GM23338 (cell line): Measurements from ENCODE around the gene COPB1. TPM values are rescaled to one million over a fixed set of nuclear protein-coding genes. Genes with fewer than 3 reads are reported as not detected.

Source experiments
- ATAC-seq: fragments of 200-7000 bp; cut with Tn5 transposase; 3 replicates; pipeline ENCODE4 v1.9.1; 2020
- DNase-seq: peaks from one replicate; pipeline ENCODE4 v3.0.0-alpha.2; 2015; ENCODE audit warnings: low spot score
- H2AFZ ChIP-seq: fragments of 200-600 bp; sonication (generic); 2 replicates; pipeline ENCODE4 v1.8.0; 2016; ENCODE audit warnings: antibody characterized with exemption, mild to moderate bottlenecking, moderate library complexity
- H3F3A ChIP-seq: fragments of 200-600 bp; sonication (generic); replicated peaks from 2 replicates; pipeline ENCODE4 v1.8.0; 2017; ENCODE audit warnings: antibody characterized with exemption, mixed run types, low read depth
- H3K27ac ChIP-seq: fragments of 200-600 bp; sonication (generic); 2 replicates; pipeline ENCODE4 v1.6.1; 2016; ENCODE audit warnings: low read depth
- H3K27me3 ChIP-seq: fragments of 200-600 bp; sonication (generic); 2 replicates; pipeline ENCODE4 v1.8.0; 2016; ENCODE audit warnings: mild to moderate bottlenecking, mixed run types, moderate library complexity; ENCODE audit not compliant: insufficient read depth
- H3K36me3 ChIP-seq: fragments of 200-600 bp; sonication (generic); 2 replicates; pipeline ENCODE4 v1.8.0; 2016; ENCODE audit warnings: mild to moderate bottlenecking; ENCODE audit not compliant: insufficient read depth
- H3K4me1 ChIP-seq: fragments of 200-600 bp; sonication (generic); 2 replicates; pipeline ENCODE4 v1.8.0; 2016; ENCODE audit warnings: mild to moderate bottlenecking, moderate library complexity; ENCODE audit not compliant: insufficient read depth
- H3K4me2 ChIP-seq: fragments of 200-600 bp; sonication (generic); 2 replicates; pipeline ENCODE4 v1.7.1; 2017; ENCODE audit warnings: mixed run types
- H3K4me3 ChIP-seq: fragments of 200-600 bp; sonication (generic); 2 replicates; pipeline ENCODE4 v1.6.1; 2016; ENCODE audit warnings: mixed run types
- H3K79me2 ChIP-seq: fragments of 200-600 bp; sonication (generic); replicated peaks from 2 replicates; pipeline ENCODE4 v1.8.0; 2017; ENCODE audit warnings: mild to moderate bottlenecking; ENCODE audit not compliant: insufficient read depth
- H3K9me2 ChIP-seq: fragments of 200-600 bp; sonication (generic); 2 replicates; pipeline ENCODE4 v1.8.0; 2017; ENCODE audit not compliant: insufficient read depth
- H4K20me1 ChIP-seq: fragments of 200-600 bp; sonication (generic); replicated peaks from 2 replicates; pipeline ENCODE4 v1.8.0; 2017; ENCODE audit warnings: mild to moderate bottlenecking; ENCODE audit not compliant: insufficient read depth
- H3K27ac Mint-ChIP-seq: 2 replicates; pipeline ENCODE4 v1.8.0; 2020; ENCODE audit warnings: inconsistent platforms, mild to moderate bottlenecking, moderate library complexity, mixed read lengths
- H3K27me3 Mint-ChIP-seq: 3 replicates; pipeline ENCODE4 v1.8.0; 2022; ENCODE audit warnings: low read depth, mild to moderate bottlenecking, moderate library complexity, mixed read lengths, inconsistent platforms; ENCODE audit not compliant: insufficient read depth, poor library complexity
- H3K36me3 Mint-ChIP-seq: 3 replicates; pipeline ENCODE4 v1.8.0; 2021; ENCODE audit warnings: low read depth, mild to moderate bottlenecking, inconsistent platforms, moderate library complexity, mixed read lengths
- H3K4me1 Mint-ChIP-seq: 3 replicates; pipeline ENCODE4 v1.8.0; 2020; ENCODE audit warnings: mild to moderate bottlenecking, inconsistent platforms, mixed read lengths
- H3K4me3 Mint-ChIP-seq: 3 replicates; pipeline ENCODE4 v1.8.0; 2021; ENCODE audit warnings: moderate library complexity, mild to moderate bottlenecking, inconsistent platforms, mixed read lengths
- H3K9me3 Mint-ChIP-seq: 3 replicates; pipeline ENCODE4 v1.8.0; 2020; ENCODE audit warnings: moderate library complexity, mild to moderate bottlenecking, inconsistent platforms, mixed read lengths
- CREB1 ChIP-seq: fragments of 250-450 bp; sonication (Bioruptor Pico); IDR thresholded peaks from 2 replicates; pipeline ENCODE4 v1.5.0; 2020; ENCODE audit warnings: low read depth, mild to moderate bottlenecking, moderate library complexity
- CTCF ChIP-seq, 2 experiments: fragments of 200-600 bp in 1 of 2; sonication (generic) in 1 of 2; conservative IDR thresholded peaks; 2 replicates each; pipeline versions ENCODE4 v1.5.1 to v1.6.1; 2016 to 2017; ENCODE audit warnings: antibody characterized with exemption in 2 of 2, low read depth in 2 of 2, mild to moderate bottlenecking in 2 of 2, moderate library complexity in 1 of 2
- ETS1 ChIP-seq: IDR thresholded peaks from 2 replicates; pipeline ENCODE4 v1.6.1; 2016; ENCODE audit warnings: antibody characterized with exemption
- EZH2 ChIP-seq: fragments of 200-600 bp; sonication (generic); IDR thresholded peaks from one replicate; pipeline ENCODE4 v1.8.0; 2017; ENCODE audit warnings: antibody characterized with exemption, mild to moderate bottlenecking, low read depth; ENCODE audit not compliant: unreplicated experiment
- EZH2phosphoT487 ChIP-seq: fragments of 200-600 bp; sonication (generic); IDR thresholded peaks from one replicate; pipeline ENCODE4 v1.8.1; 2018; ENCODE audit warnings: antibody characterized with exemption; ENCODE audit not compliant: unreplicated experiment
- POLR2AphosphoS5 ChIP-seq: IDR thresholded peaks from 2 replicates; pipeline ENCODE4 v1.6.1; 2016; ENCODE audit warnings: antibody characterized with exemption, low read depth
- ZNF114 ChIP-seq: fragments of 250-450 bp; sonication (Bioruptor Pico); IDR thresholded peaks from 2 replicates; pipeline ENCODE4 v1.5.0; 2020; ENCODE audit warnings: mild to moderate bottlenecking, moderate library complexity
- ZNF331 ChIP-seq: fragments of 250-450 bp; sonication (Bioruptor Pico); IDR thresholded peaks from 2 replicates; pipeline ENCODE4 v1.5.0; 2020; ENCODE audit warnings: low read depth, mild to moderate bottlenecking, moderate library complexity
- ZNF462 ChIP-seq: fragments of 250-450 bp; sonication (Bioruptor Pico); IDR thresholded peaks from 2 replicates; pipeline ENCODE4 v1.5.0; 2020; ENCODE audit warnings: mild to moderate bottlenecking, moderate library complexity
- polyA plus RNA-seq: library from polyadenylated mRNA; unstranded; fragments of >200 nt; fragmentation: Nextera tagmentation; extraction: Ambion mirVana; gene quantifications from 2 replicates; pipeline ENCODE4 v1.2.1, GENCODE V29; 2016
- total RNA-seq: library from RNA; depleted of rRNA; stranded (reverse); fragments of >200 nt; shearing (Covaris generic); gene quantifications from 2 replicates; pipeline ENCODE4 v1.2.3, GENCODE V29; 2014

Gene COPB1
- total and polyA plus RNA-seq, 2 experiments from 2014 or later, result 42.3 to 104 TPM

GRCh38 chr11:14503023-14503422 lies 3.4 kb upstream of the COPB1 start (continued):
- TF ChIP-seq CTCF (conservative IDR thresholded peaks at IDR 0.05; ENCODE audit: low read depth in 2 of 2), result no peak
- TF ChIP-seq ZNF331 (CRISPR knock-in tag), result no peak

GRCh38 chr11:14502039-14502438 lies 2.4 kb upstream of the COPB1 start:
- TF ChIP-seq EZH2phosphoT487, result no peak
- H3K27ac ChIP-seq, result no peak overlapping the region
- Mint-ChIP-seq H3K4me1 (peaks cover 4% of the 10 kb centered on the region; the same call in 1 of the 3 replicates), H3K27ac (no peak overlapping the region), H3K9me3 (no peaks in the 10 kb centered on the region), H3K4me3 (no peak overlapping the region), H3K27me3 (peaks cover 5% of the 10 kb centered on the region), H3K36me3 (peaks cover 37% of the 10 kb centered on the region)
- no peaks in the 10 kb centered on the region; the same call in 1 of the 2 replicates for H4K20me1 ChIP-seq
- no peaks in the 10 kb centered on the region for H3K9me2 ChIP-seq
- H2AFZ ChIP-seq, result no peak overlapping the region
- peaks cover 31% of the 10 kb centered on the region for H3K36me3 ChIP-seq
- ATAC-seq (no peak), DNase-seq (no peak)
- no peak overlapping the region for H3K4me3 ChIP-seq
- no peaks in the 10 kb centered on the region for H3K27me3 ChIP-seq
- no peaks in the 10 kb centered on the region for H3F3A ChIP-seq
- no peaks in the 10 kb centered on the region for H3K4me1 ChIP-seq
- peaks cover 21% of the 10 kb centered on the region for H3K79me2 ChIP-seq
- H3K4me2 ChIP-seq, result no peak overlapping the region

GRCh38 chr11:14500181-14500651 lies 605 bp upstream of the COPB1 start:
- DNase-seq (peak; percentile 63), ATAC-seq (peak; percentile 49)
- Mint-ChIP-seq H3K4me3 (peak overlapping the region; percentile 91), H3K36me3 (peaks cover 23% of the 10 kb centered on the region; the same call in 2 of the 3 replicates), H3K27ac (peak overlapping the region; percentile 98), H3K9me3 (no peaks in the 10 kb centered on the region), H3K4me1 (peaks cover 4% of the 10 kb centered on the region; the same call in 1 of the 3 replicates), H3K27me3 (peaks cover 2% of the 10 kb centered on the region)
- no peaks in the 10 kb centered on the region for H3K27me3 ChIP-seq
- no peaks in the 10 kb centered on the region for H4K20me1 ChIP-seq
- H3K4me3 ChIP-seq, result peak overlapping the region; percentile 60
- H3K36me3 ChIP-seq, result peaks cover 17% of the 10 kb centered on the region
- peak overlapping the region; percentile 81 for H3K4me2 ChIP-seq
- H3F3A ChIP-seq, result no peaks in the 10 kb centered on the region
- H3K9me2 ChIP-seq, result no peaks in the 10 kb centered on the region
- peaks cover 26% of the 10 kb centered on the region for H3K79me2 ChIP-seq
- H3K4me1 ChIP-seq, result no peaks in the 10 kb centered on the region
- peak overlapping the region; percentile 63; the same call in 1 of the 2 replicates for H2AFZ ChIP-seq
- peak overlapping the region; percentile 51; the same call in 1 of the 2 replicates for H3K27ac ChIP-seq
- no peak for TF ChIP-seq CREB1
- TF ChIP-seq EZH2, result no peak
- TF ChIP-seq ETS1, result no peak
- TF ChIP-seq ZNF462 (CRISPR knock-in tag), result no peak
- no peak for TF ChIP-seq ZNF114 (CRISPR knock-in tag)
- TF ChIP-seq POLR2AphosphoS5, result no peak
- TF ChIP-seq ZNF331 (CRISPR knock-in tag), result no peak
